ENCODE data around the gene FARS2. TPM values are rescaled to one million over a fixed set of nuclear protein-coding genes. Genes with fewer than 3 reads are reported as not detected.

Gene FARS2
- total and polyA plus RNA-seq, 9 of the 15 experiments (the other 6 are each of a cell fraction or from before 2014, with no cell fraction given), result 16.5 to 62.2 (median 27.0) TPM

DNA sequence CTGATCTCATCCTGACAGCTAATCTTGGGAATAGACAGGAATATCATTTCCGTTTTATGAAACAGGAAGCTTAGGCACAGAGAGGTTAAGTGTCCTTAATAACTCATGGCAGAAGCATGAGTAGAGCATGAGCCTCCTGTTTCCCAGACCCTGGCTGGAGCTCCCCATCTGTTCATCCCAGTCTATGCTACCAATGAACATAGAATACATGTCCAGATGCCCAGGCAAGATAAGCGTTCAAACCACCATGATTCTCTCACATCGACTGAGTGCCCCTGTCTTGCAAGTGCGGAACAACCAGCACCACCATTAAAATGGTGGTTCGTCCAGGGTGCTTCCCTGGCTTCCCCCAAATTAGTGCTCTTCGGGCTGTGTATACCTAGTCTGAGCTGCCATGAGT is 217.1 kb downstream of the FARS2 start:
- ATAC-seq, result no peak; the same call in 2 of the 3 replicates
- Histone ChIP-seq H3K9ac (ENCODE audit: insufficient read depth in 1 of 2, low read depth in 2 of 2, low read length in 2 of 2) (no peak overlapping the region), H3K9me1 (ENCODE audit: control insufficient read depth, insufficient read depth, low read length) (no peaks in the 10 kb centered on the region), H3K4me3 (no peak overlapping the region), H3K4me1 (replicated peaks in 1 of 2; ENCODE audit: control insufficient read depth in 2 of 2, insufficient read depth in 2 of 2, low read length in 2 of 2) (no peaks in the 10 kb centered on the region; a peak in 1 of 5 replicates), H3K36me3 (ENCODE audit: control insufficient read depth, insufficient read depth, low read length) (no peaks in the 10 kb centered on the region), H2AFZ (ENCODE audit: low read depth, low read length) (no peak overlapping the region), H3K4me2 (ENCODE audit: insufficient read depth, low read length) (no peak overlapping the region), H3K9me3 (replicated peaks; ENCODE audit: control insufficient read depth, insufficient read depth, low read depth, low read length) (no peaks in the 10 kb centered on the region), H3K27me3 (ENCODE audit: control insufficient read depth in 2 of 2, insufficient read depth in 2 of 2, low read length in 2 of 2) (no peaks in the 10 kb centered on the region), H4K20me1 (replicated peaks; ENCODE audit: control insufficient read depth, insufficient read depth, low read length) (no peaks in the 10 kb centered on the region), H3K79me2 (ENCODE audit: control insufficient read depth, insufficient read depth, low read length) (no peaks in the 10 kb centered on the region), H3K27ac (ENCODE audit: extremely low read depth, low read depth, low read length) (no peak overlapping the region)
- ChIA-PET POLR2A (interaction anchor here (1.0 kb wide), 1 partner anchor 27 kb away, joined by 3 read pairs; no protein-coding TSS in a partner anchor), CTCF (ENCODE audit: low intra/inter-chr PET ratio) (no interaction called here)
- TF ChIP-seq, protein P1, sequence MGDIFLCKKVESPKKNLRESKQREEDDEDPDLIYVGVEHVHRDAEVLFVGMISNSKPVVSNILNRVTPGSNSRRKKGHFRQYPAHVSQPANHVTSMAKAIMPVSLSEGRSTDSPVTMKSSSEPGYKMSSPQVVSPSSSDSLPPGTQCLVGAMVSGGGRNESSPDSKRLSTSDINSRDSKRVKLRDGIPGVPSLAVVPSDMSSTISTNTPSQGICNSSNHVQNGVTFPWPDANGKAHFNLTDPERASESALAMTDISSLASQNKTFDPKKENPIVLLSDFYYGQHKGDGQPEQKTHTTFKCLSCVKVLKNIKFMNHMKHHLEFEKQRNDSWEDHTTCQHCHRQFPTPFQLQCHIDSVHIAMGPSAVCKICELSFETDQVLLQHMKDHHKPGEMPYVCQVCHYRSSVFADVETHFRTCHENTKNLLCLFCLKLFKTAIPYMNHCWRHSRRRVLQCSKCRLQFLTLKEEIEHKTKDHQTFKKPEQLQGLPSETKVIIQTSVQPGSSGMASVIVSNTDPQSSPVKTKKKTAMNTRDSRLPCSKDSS (IDR thresholded peaks at IDR 0.05; ENCODE audit: low read depth, partially characterized antibody), result no peak
- TF ChIP-seq TBL1XR1 (IDR thresholded peaks at IDR 0.05; ENCODE audit: low read length in 2 of 2), result no peak
- TF ChIP-seq, protein P2, sequence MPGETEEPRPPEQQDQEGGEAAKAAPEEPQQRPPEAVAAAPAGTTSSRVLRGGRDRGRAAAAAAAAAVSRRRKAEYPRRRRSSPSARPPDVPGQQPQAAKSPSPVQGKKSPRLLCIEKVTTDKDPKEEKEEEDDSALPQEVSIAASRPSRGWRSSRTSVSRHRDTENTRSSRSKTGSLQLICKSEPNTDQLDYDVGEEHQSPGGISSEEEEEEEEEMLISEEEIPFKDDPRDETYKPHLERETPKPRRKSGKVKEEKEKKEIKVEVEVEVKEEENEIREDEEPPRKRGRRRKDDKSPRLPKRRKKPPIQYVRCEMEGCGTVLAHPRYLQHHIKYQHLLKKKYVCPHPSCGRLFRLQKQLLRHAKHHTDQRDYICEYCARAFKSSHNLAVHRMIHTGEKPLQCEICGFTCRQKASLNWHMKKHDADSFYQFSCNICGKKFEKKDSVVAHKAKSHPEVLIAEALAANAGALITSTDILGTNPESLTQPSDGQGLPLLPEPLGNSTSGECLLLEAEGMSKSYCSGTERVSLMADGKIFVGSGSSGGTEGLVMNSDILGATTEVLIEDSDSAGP (CRISPR knock-in tag; IDR thresholded peaks at IDR 0.05), result no peak
- no peak for DNase-seq (ENCODE audit: extremely low read depth in 1 of 4, low spot score in 3 of 4)
- in situ Hi-C loops (cut with MboI), result no loop called here
- no TSS peak for BruUV-seq (replicated peaks)
- intact Hi-C loops (cut with micrococcal nuclease), result loop anchor here (10.0 kb wide), 2 partner anchors 286 to 746 kb away; no protein-coding TSS in a partner anchor
- no peak for FAIRE-seq
- WGBS (ENCODE audit: insufficient coverage, low coverage, missing lambda C conversion rate), result 56% methylated on average over 6 of the region's 6 CpGs
